NT2/D1 (cell line): Measurements from ENCODE around the gene GPR146.

Experiments used
- SUZ12 ChIP-seq: IDR thresholded peaks from 2 replicates; pipeline ENCODE4 v1.6.1; 2011; ENCODE audit not compliant: insufficient read length, insufficient read depth; ENCODE audit errors: extremely low read depth
- ZNF274 ChIP-seq: IDR thresholded peaks from 2 replicates; pipeline ENCODE4 v1.6.1; 2011; ENCODE audit warnings: mild to moderate bottlenecking, low read depth, low read length

DNA sequence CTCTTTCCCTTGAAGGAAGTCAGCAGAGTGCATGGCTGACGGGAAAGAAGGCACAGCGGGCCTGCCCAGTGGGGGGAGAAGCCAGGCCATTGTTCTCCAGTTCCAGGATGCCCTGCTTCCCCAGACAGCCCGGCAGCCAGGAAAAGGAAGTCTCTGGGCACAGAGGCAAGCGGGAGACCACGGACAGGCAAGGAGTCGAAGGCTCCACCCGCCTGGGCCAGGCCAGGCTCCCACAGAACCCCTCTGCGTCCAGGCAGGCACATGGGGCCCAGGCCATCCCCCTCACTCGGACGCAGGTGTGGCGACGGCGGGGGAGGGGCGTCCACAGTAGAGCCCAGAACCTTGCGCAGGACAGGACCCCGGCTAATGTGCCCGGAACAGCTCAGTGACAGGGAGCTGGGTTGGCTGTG is 8.7 kb downstream of the GPR146 start:
- TF ChIP-seq SUZ12: no peak
- TF ChIP-seq ZNF274: no peak
